GM18873 (cell line): Measurements from ENCODE around the gene SPINT2.
A peak's percentile ranks its signal among the peaks of the same experiment; 100 is the strongest.
"Not testable (repeated sequence)": the region's sequence is repeated elsewhere in the genome, so short reads cannot be mapped to it uniquely, and the experiment has no call there.

ENCODE experiments used
- ATAC-seq: cut with Tn5 transposase; IDR thresholded peaks from one replicate; pipeline ENCODE4 v1.9.1; 2021; ENCODE audit warnings: mild to moderate bottlenecking, moderate library complexity, moderate number of reproducible peaks; ENCODE audit not compliant: unreplicated experiment, low FRiP score

The SPINT2 gene

DNA sequence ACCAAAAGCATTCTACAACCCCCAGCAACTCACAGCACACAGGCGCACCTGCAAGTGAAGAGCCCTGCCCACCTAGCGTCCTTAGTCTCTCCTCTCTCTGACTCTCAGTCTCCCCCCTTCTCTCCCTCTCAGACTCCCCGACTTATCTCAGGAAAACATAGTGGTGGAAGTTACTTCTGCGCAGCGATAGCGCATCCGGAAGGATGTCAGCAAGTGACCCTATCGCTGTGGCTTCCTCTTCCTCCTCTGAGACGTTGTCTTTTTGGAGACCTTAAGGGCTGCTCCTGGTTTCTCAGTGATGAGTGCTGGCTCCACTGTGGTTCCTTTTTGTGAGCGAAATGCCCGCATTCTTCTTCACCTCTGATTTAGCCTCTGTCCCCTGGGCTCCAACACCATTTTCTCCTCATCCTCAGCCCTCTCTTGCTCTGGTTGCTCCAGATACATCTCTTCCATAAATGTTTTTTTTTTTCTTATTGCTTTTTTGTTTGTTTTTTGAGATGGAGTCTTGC lies 52.8 kb downstream of the SPINT2 start:
- no peak for ATAC-seq

DNA sequence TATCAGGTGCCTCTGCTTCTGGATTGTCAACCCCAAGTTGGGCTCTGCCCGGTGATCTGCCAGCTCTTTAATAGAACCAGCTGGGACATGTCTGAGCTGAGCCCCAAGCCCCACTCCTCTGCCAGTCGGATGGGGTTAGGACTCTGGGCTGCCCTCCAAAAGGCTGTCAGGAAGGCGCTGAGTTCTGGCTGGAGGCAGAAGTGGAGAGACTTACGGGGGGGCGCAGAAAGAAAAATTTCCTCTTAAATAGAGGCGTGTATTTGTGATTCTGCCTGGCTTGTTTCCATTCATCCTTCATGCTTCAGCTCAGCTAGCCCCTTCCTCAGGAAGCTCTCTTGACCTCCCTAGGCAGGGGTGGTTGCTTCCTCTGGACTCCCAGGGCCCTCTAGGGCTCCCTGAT lies 54.3 kb downstream of the SPINT2 start:
- ATAC-seq = no peak

DNA sequence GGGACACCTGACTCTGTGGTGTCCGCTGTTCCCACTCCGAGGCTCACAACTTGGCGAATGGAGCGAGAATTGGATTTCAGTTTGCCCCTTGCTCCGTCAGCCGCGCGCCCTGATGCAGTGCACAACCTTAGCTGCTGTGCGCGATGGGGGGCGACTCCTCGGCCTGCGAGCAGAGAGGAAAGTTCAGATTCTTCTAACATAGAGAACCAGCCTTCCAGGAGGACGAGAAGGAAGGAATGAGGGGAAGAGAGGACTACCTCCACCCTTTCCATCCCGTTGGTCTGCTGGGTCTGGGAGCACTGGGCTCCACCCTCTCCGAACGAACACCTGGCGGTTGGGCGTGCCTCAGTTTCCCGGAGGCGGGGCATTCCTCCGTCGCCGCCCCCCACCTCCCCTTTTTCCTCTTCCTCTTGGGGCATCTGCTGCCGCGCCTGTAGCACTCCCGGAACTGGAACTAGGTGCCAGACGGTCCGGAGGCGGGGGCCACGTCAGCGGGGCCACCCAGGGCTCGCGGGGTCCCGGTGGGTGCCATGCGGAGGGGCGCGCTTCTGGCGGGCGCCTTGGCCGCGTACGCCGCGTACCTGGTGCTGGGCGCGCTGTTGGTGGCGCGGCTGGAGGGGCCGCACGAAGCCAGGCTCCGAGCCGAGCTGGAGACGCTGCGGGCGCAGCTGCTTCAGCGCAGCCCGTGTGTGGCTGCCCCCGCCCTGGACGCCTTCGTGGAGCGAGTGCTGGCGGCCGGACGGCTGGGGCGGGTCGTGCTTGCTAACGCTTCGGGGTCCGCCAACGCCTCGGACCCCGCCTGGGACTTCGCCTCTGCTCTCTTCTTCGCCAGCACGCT lies 55.3 kb downstream of the SPINT2 start, which contains the start of gene KCNK6:
Gene KCNK6, plus strand, starts transcription at position 425 of the 838 bp plus-strand sequence. Its CDS starts 106 bp downstream, at position 531.
- no peak for ATAC-seq

- no peak for ATAC-seq
These were observed 56.6 kb downstream of the SPINT2 start for GRCh38 chr19:38320969-38321339.

DNA sequence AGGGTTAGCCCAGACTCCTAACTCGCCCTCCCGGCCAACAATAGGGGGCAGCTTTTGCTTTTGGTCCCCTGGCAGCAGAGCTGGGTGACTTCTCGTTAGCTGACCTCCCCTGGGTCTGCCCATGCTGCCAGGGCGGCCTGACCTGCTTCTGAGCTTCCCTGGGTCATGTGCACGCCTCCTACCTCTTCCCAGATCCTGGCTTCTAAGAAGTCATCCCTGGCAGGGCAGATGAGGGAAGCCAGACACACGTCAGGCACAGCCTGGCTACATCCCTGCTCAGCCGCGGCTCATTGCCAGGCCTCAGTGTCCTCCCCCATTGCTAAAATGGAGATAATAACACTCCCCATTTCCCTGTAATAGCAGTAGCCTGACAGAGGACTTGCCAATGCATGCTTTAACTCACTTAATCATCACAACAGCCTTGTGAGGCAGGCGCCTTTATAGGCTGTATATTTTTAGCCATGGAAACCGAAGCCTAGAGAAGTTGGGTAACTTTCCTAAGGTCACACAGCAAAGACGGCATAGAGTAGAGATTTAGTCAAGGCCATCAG lies 57.3 kb downstream of the SPINT2 start:
- no peak for ATAC-seq

GRCh38 chr19:38323291-38323690 lies 58.9 kb downstream of the SPINT2 start:
- no peak for ATAC-seq

GRCh38 chr19:38324431-38324830 lies 60.1 kb downstream of the SPINT2 start:
- ATAC-seq = no peak

- no peak for ATAC-seq
These were observed 62.2 kb downstream of the SPINT2 start for GRCh38 chr19:38326591-38326990.

GRCh38 chr19:38329651-38330050 lies 65.3 kb downstream of the SPINT2 start:
- no peak for ATAC-seq

DNA sequence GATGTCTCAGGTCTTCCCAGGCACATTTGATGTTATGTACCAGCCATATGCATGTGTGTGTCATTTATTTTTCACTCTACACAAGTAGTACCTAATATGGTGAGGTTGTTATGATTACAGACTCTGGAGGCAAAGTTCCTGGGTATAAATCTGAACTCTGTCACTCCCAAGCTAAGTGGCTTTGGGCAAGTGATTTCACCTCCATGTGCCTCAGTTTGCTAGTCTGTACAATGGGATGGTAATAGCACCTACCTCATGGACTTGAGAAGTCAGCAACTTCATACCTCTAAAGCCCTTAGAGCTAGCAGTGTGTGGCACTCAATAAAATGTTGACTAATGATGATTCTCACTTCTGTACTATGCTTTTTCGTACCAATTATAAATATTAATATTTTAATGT lies 67.4 kb downstream of the SPINT2 start:
- ATAC-seq = no peak

DNA sequence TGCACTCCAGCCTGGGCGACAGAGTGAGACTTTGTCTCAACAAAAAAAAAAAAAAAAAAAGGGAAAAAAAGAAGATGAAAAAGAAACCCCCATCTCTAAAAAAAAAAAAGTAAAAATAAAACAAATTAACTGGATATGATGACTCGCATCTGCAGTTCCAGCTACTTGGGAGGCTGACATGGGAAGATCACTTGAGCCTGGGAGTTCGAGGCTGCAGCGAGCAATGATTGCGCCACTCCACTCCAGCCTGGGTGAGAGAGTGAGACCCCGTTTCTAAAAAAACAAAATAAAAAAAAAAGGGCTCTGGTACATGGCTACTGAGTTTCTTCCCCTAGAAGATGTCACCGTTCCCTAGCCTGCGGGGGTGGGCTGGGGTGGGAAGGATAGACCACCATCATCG lies 68.9 kb downstream of the SPINT2 start:
- ATAC-seq = no peak

DNA sequence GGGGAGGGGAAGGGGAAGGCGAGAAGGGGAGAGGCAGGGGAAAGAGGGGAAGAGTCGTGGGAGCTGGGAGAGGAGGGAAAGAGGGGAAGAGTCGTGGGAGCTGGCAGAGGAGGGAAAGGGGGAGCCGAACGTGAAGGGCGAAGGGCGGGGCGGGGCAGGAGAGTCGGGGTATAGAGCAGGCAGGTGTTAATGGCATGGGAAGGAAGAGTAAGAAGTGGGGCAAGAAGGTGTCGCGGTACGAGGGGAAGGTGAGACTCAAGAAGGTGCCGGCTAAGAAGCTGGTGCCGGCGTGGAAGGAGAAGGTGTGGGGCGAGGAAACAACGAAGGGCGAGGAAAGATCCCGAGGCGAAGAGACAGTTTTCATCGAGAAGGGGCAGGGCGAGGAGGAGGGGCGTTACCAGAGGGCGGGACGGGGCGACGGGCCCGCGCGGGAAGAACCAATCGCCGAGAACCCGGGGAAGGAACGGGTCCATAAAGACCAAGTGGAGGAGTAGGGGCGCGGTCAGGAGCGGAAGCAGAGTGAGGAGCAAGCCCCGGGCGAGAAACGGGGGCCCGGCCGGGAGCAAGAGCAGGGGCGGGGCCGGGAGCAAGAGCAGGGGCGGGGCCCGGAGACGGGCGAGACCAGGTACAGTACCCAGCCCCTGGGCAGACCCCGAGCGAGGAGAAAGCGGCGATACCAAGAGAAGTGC lies 71.7 kb downstream of the SPINT2 start:
- peak; percentile 62 for ATAC-seq

- peak; percentile 26 for ATAC-seq
These were observed 72.4 kb downstream of the SPINT2 start for GRCh38 chr19:38336638-38337359.

- no peak for ATAC-seq
These were observed 72.9 kb downstream of the SPINT2 start for GRCh38 chr19:38337360-38337653.

GRCh38 chr19:38339011-38339410 lies 74.6 kb downstream of the SPINT2 start:
- not testable (repeated sequence) for ATAC-seq

- ATAC-seq = no peak
These were observed 76.6 kb downstream of the SPINT2 start for GRCh38 chr19:38340927-38341326.
